ENCODE measurements around the gene TROAP. TPM values are rescaled to one million over a fixed set of nuclear protein-coding genes. Genes with fewer than 3 reads are reported as not detected.

The TROAP gene
- total RNA-seq, 1 experiment from 2014 or later = 75.3 TPM

DNA sequence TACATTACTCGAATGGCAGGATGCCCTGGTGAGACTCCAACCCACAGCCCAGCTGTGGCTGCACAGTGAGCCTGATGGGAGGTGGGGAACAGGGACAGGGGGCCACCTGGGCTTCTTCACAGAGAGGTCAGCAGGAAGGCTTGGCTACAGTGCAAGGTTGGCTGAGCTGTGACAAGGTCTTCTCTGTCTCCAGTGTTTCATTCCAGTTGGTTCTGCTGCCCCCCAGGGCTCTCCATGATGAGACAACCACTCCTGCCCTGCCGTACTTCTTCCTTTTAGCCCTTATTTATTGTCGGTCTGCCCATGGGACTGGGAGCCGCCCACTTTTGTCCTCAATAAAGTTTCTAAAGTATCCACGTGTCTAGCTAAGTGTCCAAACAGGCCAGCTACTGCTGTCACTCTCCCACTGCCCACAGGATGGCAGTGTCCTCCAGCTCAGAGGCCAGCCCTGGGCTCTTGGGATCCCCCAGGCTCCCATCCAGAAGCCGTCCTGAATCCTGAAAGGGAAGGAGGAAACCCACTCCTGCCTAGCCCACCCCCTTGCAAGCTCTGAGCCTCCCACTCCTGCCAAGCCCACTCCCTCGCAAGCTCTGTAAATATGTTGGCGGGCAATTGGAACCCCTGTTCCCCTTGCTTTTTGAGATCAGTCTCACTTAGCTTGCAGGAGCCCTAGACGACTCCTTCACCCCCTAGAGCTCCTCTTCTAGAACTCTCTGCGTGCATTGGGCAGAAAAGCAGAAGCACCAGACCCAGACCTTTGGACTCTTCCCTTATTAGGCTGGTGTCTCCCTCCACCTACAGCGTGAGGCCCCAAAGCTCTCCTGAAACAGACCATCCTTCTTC, 8.5 kb downstream of the TROAP start:
- H3K9me3 Mint-ChIP-seq = peaks cover 0 to 3% of the 10 kb centered on the region in 2 experiments; a peak in 1 of 5 replicates
- Histone ChIP-seq H3K23ac (ENCODE audit: insufficient read length, low read depth, low read length) (no peak overlapping the region), H3K4me2 (ENCODE audit: insufficient read depth, insufficient read length, low read length) (no peak overlapping the region), H3K27me3 (ENCODE audit: insufficient read depth, low read length) (peaks cover 21% of the 10 kb centered on the region; the same call in 1 of the 2 replicates), H3K18ac (ENCODE audit: insufficient read length, low read depth, low read length) (no peak overlapping the region), H3K23me2 (ENCODE audit: insufficient read length, low read depth, low read length, poor library complexity, severe bottlenecking) (peaks cover 2% of the 10 kb centered on the region), H3K56ac (ENCODE audit: insufficient read length, low read depth, low read length) (no peak overlapping the region), H2AK5ac (ENCODE audit: insufficient read length, low read length) (no peak overlapping the region), H4K5ac (ENCODE audit: insufficient read length, low read depth, low read length) (no peak overlapping the region), H2BK12ac (ENCODE audit: insufficient read length, low read depth, low read length) (no peak overlapping the region), H3K9me3 (ENCODE audit: control insufficient read depth, low read depth, low read length) (no peaks in the 10 kb centered on the region), H3K79me1 (ENCODE audit: insufficient read depth, low read depth, low read length, poor library complexity, severe bottlenecking) (no peaks in the 10 kb centered on the region), H3K9ac (ENCODE audit: extremely low read depth, insufficient read length, low read length) (no peak overlapping the region), H4K8ac (replicated peaks; ENCODE audit: insufficient read length, low read depth, low read length) (no peak overlapping the region), H2AFZ (ENCODE audit: low read length) (no peak overlapping the region), H3K14ac (ENCODE audit: insufficient read depth, low read length) (no peak overlapping the region), H4K20me1 (ENCODE audit: control insufficient read depth, insufficient read depth, insufficient read length) (no peaks in the 10 kb centered on the region), H3T11ph (ENCODE audit: low read length) (no peak overlapping the region), H4K91ac (ENCODE audit: insufficient read length, low read depth, low read length) (no peak overlapping the region), H2BK20ac (ENCODE audit: low read depth, low read length, poor library complexity, severe bottlenecking) (no peak overlapping the region), H3K4me1 (ENCODE audit: insufficient read depth, low read length) (no peaks in the 10 kb centered on the region), H2BK5ac (ENCODE audit: insufficient read length, low read length) (no peak overlapping the region), H3K79me2 (ENCODE audit: insufficient read depth, low read length) (no peaks in the 10 kb centered on the region), H3K4ac (ENCODE audit: low read depth, low read length) (no peak overlapping the region), H2BK15ac (ENCODE audit: low read depth, low read length) (no peak overlapping the region), H2BK120ac (ENCODE audit: low read depth, low read length, poor library complexity, severe bottlenecking) (no peak overlapping the region), H3K27ac (ENCODE audit: insufficient read length, low read depth, low read length) (no peak overlapping the region)
- peaks cover 42% of the 10 kb centered on the region for H3K27me3 Mint-ChIP-seq (ENCODE audit: low read depth)
- H3K36me3 Mint-ChIP-seq (ENCODE audit: insufficient read depth in 1 of 3, low read depth in 3 of 3) = peaks cover 15 to 41% (median 41%) of the 10 kb centered on the region in 3 experiments; a peak in 6 of 7 replicates
- H3K27ac Mint-ChIP-seq = no peak overlapping the region
- H3K4me3 Mint-ChIP-seq = peak overlapping the region in 1 of 2 experiments; percentile 58; a peak in 2 of 5 replicates
- H3K4me1 Mint-ChIP-seq = peaks cover 0 to 5% of the 10 kb centered on the region in 2 experiments; a peak in 1 of 4 replicates
- TF ChIP-seq, protein P1, sequence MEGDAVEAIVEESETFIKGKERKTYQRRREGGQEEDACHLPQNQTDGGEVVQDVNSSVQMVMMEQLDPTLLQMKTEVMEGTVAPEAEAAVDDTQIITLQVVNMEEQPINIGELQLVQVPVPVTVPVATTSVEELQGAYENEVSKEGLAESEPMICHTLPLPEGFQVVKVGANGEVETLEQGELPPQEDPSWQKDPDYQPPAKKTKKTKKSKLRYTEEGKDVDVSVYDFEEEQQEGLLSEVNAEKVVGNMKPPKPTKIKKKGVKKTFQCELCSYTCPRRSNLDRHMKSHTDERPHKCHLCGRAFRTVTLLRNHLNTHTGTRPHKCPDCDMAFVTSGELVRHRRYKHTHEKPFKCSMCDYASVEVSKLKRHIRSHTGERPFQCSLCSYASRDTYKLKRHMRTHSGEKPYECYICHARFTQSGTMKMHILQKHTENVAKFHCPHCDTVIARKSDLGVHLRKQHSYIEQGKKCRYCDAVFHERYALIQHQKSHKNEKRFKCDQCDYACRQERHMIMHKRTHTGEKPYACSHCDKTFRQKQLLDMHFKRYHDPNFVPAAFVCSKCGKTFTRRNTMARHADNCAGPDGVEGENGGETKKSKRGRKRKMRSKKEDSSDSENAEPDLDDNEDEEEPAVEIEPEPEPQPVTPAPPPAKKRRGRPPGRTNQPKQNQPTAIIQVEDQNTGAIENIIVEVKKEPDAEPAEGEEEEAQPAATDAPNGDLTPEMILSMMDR (conservative IDR thresholded peaks at IDR 0.05) = peak; percentile 76
- DNase-seq = peak; percentile 80
- WGBS (ENCODE audit: extremely low coverage, insufficient read length, low lambda C conversion rate) = no CpG with 5 or more reads among the region's 11 CpGs

Measured in H9 (cell line).